Keratinocyte (primary cell): ENCODE measurements around the gene TXN. TPM values are rescaled to one million over a fixed set of nuclear protein-coding genes. Genes with fewer than 3 reads are reported as not detected.

ENCODE experiments used
- DNase-seq: peaks from one replicate; pipeline ENCODE4 v3.0.0-alpha.2; 2011; ENCODE audit warnings: low read depth, missing footprints, low spot score
- FAIRE-seq: peaks from 2 replicates; lab custom pipeline; 2011; peaks lifted over from hg19 to GRCh38; lab: Jason Lieb, UNC
- H2AFZ ChIP-seq: 2 replicates; pipeline ENCODE4 v1.6.0; 2012; ENCODE audit warnings: low read length, control low read depth, inconsistent platforms; ENCODE audit not compliant: control insufficient read depth
- H3K27ac ChIP-seq: 2 replicates; pipeline ENCODE4 v1.5.1; 2011; ENCODE audit warnings: low read length; ENCODE audit not compliant: control insufficient read depth, insufficient read depth
- H3K27me3 ChIP-seq: 3 replicates; pipeline ENCODE4 v1.6.0; 2011; ENCODE audit warnings: low read length; ENCODE audit not compliant: control insufficient read depth, insufficient read depth; ENCODE audit errors: extremely low read depth
- H3K36me3 ChIP-seq, 2 experiments: 2 replicates in 1 of 2; 3 replicates in 1 of 2; pipeline ENCODE4 v1.5.1; 2011; ENCODE audit warnings: low read length in 2 of 2, mild to moderate bottlenecking in 1 of 2; ENCODE audit not compliant: control insufficient read depth in 2 of 2, insufficient read depth in 2 of 2; ENCODE audit errors: extremely low read depth in 1 of 2
- H3K4me1 ChIP-seq: 3 replicates; pipeline ENCODE4 v1.5.1; 2011; ENCODE audit warnings: low read length; ENCODE audit not compliant: control insufficient read depth, insufficient read depth; ENCODE audit errors: extremely low read depth
- H3K4me2 ChIP-seq: 3 replicates; pipeline ENCODE4 v1.6.0; 2011; ENCODE audit warnings: low read depth, low read length; ENCODE audit not compliant: control insufficient read depth, insufficient read depth; ENCODE audit errors: extremely low read depth
- H3K4me3 ChIP-seq, 3 experiments: fragments of 200-600 bp in 1 of 3; sonication (generic) in 1 of 3; 2 replicates in 2 of 3; 3 replicates in 1 of 3; pipeline ENCODE4 v1.5.1; 2011 to 2016; ENCODE audit warnings: low read length in 3 of 3, mild to moderate bottlenecking in 3 of 3, control low read depth in 2 of 3, inconsistent platforms in 1 of 3, low read depth in 1 of 3, mixed read lengths in 1 of 3, mixed run types in 1 of 3, moderate library complexity in 1 of 3; ENCODE audit not compliant: control insufficient read depth in 2 of 3, insufficient read depth in 2 of 3; ENCODE audit errors: extremely low read depth in 1 of 3
- H3K79me2 ChIP-seq: 2 replicates; pipeline ENCODE4 v1.6.0; 2012; ENCODE audit warnings: low read length; ENCODE audit not compliant: control insufficient read depth, insufficient read depth
- H3K9ac ChIP-seq: 3 replicates; pipeline ENCODE4 v1.6.0; 2011; ENCODE audit warnings: low read length; ENCODE audit not compliant: control insufficient read depth, insufficient read depth; ENCODE audit errors: extremely low read depth
- H3K9me1 ChIP-seq: 3 replicates; pipeline ENCODE4 v1.6.0; 2011; ENCODE audit warnings: low read length; ENCODE audit not compliant: control insufficient read depth, insufficient read depth; ENCODE audit errors: extremely low read depth
- H3K9me3 ChIP-seq: 2 replicates; pipeline ENCODE4 v1.5.1; 2012; ENCODE audit warnings: low read depth, low read length; ENCODE audit not compliant: control insufficient read depth
- H4K20me1 ChIP-seq: 3 replicates; pipeline ENCODE4 v1.6.0; 2011; ENCODE audit warnings: low read length; ENCODE audit not compliant: control insufficient read depth, insufficient read depth; ENCODE audit errors: extremely low read depth
- EZH2 ChIP-seq: IDR thresholded peaks from one replicate; pipeline ENCODE4 v1.6.1; 2012; ENCODE audit warnings: inconsistent platforms, mild to moderate bottlenecking, low read length, moderate library complexity
- dilution Hi-C: fragments of 300-500 bp; cut with MboI; formaldehyde crosslinking; loops from one replicate; pipeline ENCODE4 v1.7.0; 2020; ENCODE audit warnings: low sequenced_read_pairs; ENCODE audit not compliant: extremely low pct_ligation_motif_present
- polyA plus RNA-seq, 5 experiments: library from polyadenylated mRNA; depleted of rRNA in 3 of 5; stranded (reverse) in 3 of 5; stranded (forward) in 1 of 5; unstranded in 1 of 5; fragments of >200 nt; gene quantifications; 1 replicate in 1 of 5; 2 replicates in 3 of 5; 3 replicates in 1 of 5; pipeline versions ENCODE4 v1.2.1 to v1.2.3, GENCODE V29; 2011 to 2012; ENCODE audit warnings: missing spikeins in 2 of 5, low read depth in 1 of 5, low replicate concordance in 1 of 5
- TF ChIP-seq, protein P1 (sequence below), 3 experiments: IDR thresholded peaks in 1 of 3; conservative IDR thresholded peaks in 1 of 3; optimal IDR thresholded peaks in 1 of 3; 2 replicates in 2 of 3; 3 replicates in 1 of 3; pipeline versions ENCODE3 to v1.5.1; 2011; ENCODE audit warnings: low read length in 3 of 3, mild to moderate bottlenecking in 3 of 3, moderate library complexity in 2 of 3, control low read depth in 1 of 3, inconsistent platforms in 1 of 3; ENCODE audit not compliant: insufficient read depth in 2 of 3; ENCODE audit errors: extremely low read depth in 1 of 3

The TXN gene
- polyA plus RNA-seq, 1 donor (not counting 4 experiments of a cell fraction or from before 2014, with no cell fraction given): 1,127 TPM

- dilution Hi-C loops: no loop called here
- H4K20me1 ChIP-seq: no peaks in the 10 kb centered on the region
- FAIRE-seq (no peak), DNase-seq (no peak)
- no peaks in the 10 kb centered on the region for H3K27me3 ChIP-seq
- H3K79me2 ChIP-seq: no peaks in the 10 kb centered on the region
- H3K4me3 ChIP-seq: no peak overlapping the region
- H3K4me1 ChIP-seq: peaks cover 44% of the 10 kb centered on the region
- no peak overlapping the region for H2AFZ ChIP-seq
- no peaks in the 10 kb centered on the region for H3K9me1 ChIP-seq
- no peaks in the 10 kb centered on the region for H3K9me3 ChIP-seq
- H3K4me2 ChIP-seq: no peak overlapping the region
- no peak overlapping the region for H3K27ac ChIP-seq
- TF ChIP-seq, protein P1, sequence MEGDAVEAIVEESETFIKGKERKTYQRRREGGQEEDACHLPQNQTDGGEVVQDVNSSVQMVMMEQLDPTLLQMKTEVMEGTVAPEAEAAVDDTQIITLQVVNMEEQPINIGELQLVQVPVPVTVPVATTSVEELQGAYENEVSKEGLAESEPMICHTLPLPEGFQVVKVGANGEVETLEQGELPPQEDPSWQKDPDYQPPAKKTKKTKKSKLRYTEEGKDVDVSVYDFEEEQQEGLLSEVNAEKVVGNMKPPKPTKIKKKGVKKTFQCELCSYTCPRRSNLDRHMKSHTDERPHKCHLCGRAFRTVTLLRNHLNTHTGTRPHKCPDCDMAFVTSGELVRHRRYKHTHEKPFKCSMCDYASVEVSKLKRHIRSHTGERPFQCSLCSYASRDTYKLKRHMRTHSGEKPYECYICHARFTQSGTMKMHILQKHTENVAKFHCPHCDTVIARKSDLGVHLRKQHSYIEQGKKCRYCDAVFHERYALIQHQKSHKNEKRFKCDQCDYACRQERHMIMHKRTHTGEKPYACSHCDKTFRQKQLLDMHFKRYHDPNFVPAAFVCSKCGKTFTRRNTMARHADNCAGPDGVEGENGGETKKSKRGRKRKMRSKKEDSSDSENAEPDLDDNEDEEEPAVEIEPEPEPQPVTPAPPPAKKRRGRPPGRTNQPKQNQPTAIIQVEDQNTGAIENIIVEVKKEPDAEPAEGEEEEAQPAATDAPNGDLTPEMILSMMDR (optimal IDR thresholded peaks at IDR 0.05 in 1 of 3, IDR thresholded peaks at IDR 0.05 in 1 of 3, conservative IDR thresholded peaks at IDR 0.05 in 1 of 3; ENCODE audit: extremely low read depth in 1 of 3, insufficient read depth in 2 of 3, low read length in 3 of 3): no peak
- no peak for TF ChIP-seq EZH2
- no peaks in the 10 kb centered on the region for H3K36me3 ChIP-seq
- H3K9ac ChIP-seq: no peak overlapping the region
Observed at GRCh38 chr9:110282739-110283081, 26.4 kb upstream of the TXN start.

DNA sequence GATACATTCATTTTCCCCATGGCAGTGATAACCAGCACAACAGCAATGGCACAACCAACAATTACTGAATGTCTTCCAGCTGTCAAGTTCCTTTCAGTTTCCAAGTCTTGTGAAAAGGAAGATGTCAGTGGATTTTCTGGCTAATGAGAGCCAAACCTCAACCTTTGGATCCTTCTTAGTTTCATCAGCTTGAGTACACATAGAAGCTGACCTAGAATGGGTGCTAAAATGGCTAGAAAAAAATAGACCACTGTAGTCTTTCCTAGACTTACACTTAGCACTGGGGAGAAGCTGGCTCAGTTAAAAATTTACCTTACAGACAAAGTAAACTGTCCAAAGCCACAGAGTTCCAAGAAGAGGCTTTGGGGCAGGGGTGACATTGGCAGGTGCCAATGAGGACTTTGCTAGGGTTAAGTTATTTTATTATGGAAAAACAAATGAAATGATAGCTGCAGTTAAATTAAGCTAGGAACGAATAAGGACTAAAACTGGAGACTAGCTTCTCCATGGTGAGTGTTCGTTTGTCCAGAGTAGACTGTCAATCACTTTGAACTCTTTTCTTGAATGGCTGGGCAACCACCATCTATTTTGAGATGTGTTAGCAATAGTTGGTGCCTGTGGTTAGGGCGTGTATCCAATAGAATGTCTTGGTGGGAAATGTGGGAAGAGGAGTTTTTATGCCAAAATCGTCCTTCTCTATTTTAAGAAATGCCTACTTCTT is 25.9 kb upstream of the TXN start:
- no peak overlapping the region for H2AFZ ChIP-seq
- no peaks in the 10 kb centered on the region for H3K9me3 ChIP-seq
- no peaks in the 10 kb centered on the region for H3K27me3 ChIP-seq
- FAIRE-seq (peak; percentile 13), DNase-seq (no peak)
- H3K79me2 ChIP-seq: no peaks in the 10 kb centered on the region
- H4K20me1 ChIP-seq: no peaks in the 10 kb centered on the region
- no peak overlapping the region for H3K27ac ChIP-seq
- TF ChIP-seq, protein P1 (optimal IDR thresholded peaks at IDR 0.05 in 1 of 3, IDR thresholded peaks at IDR 0.05 in 1 of 3, conservative IDR thresholded peaks at IDR 0.05 in 1 of 3; ENCODE audit: extremely low read depth in 1 of 3, insufficient read depth in 2 of 3, low read length in 3 of 3): no peak
- TF ChIP-seq EZH2: no peak
- dilution Hi-C loops: no loop called here
- no peak overlapping the region for H3K4me2 ChIP-seq
- no peaks in the 10 kb centered on the region for H3K9me1 ChIP-seq
- H3K4me3 ChIP-seq: no peak overlapping the region
- no peak overlapping the region for H3K9ac ChIP-seq
- no peaks in the 10 kb centered on the region for H3K36me3 ChIP-seq
- H3K4me1 ChIP-seq: peaks cover 48% of the 10 kb centered on the region
